HG03439 (cell line): ENCODE data around the gene GLA.
A peak's percentile ranks its signal among the peaks of the same experiment; 100 is the strongest.

Source experiments
- ATAC-seq: cut with Tn5 transposase; IDR thresholded peaks from one replicate; pipeline ENCODE4 v1.9.1; 2021; ENCODE audit warnings: mild to moderate bottlenecking, moderate library complexity; ENCODE audit not compliant: unreplicated experiment

The GLA gene

DNA sequence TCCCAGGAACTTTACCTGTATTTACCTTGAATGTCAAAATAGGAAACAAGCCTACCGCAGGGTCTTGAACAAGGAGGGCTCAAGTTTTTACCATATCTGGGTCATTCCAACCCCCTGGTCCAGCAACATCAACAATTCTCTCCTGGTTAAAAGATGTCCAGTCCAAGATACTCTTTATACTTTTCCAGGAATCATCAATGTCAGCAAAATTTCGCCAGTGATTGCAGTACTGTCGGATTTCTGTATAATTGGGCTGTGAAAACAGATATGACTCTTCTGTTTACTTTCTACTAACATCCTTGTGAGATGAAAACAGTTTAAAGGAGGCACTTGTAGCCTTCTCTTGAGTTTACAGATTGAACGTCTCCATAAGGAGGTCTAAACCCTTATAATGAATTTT lies 9.0 kb downstream of the GLA start:
- ATAC-seq: no peak

GRCh38 chrX:101397779-101398178 lies 9.9 kb downstream of the GLA start:
- no peak for ATAC-seq

DNA sequence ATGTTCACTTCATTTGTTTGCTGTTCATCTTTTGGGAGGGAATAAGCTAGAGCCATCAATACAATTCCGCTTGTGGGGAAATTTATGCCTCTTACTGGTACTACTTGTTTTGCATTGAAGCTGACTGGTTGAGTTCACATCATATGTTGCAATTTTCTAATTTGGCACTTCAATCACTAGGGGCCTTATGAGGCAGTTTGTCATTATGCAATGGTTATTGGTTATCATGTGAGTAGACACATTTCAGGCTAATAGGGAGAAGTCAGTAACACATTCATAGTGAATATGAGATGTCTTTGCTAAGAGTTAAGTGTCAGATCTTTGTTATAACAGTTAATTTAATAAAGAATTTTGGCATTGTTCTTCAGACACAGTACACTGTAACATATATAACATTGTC lies 11.9 kb downstream of the GLA start:
- no peak for ATAC-seq

DNA sequence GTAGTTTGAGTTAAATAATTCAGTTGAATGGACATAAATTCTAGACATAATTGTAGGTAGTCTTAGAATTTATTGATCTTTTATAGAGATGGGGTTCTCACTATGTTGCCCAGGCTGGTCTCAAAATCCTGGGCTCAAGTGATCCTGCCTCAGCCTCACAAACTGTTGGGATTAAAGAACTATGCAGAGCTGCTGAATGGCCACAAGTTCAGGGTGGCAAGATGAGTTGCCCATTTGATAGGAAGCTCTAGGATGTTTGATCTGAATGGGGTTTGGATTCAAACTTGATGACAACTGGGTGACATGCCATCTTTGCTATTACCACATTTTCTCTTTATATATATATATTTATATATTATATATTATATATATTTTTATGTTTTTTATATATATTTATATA lies 13.4 kb downstream of the GLA start:
- no peak for ATAC-seq

GRCh38 chrX:101393530-101394305 lies 14.0 kb downstream of the GLA start:
- ATAC-seq: no peak

DNA sequence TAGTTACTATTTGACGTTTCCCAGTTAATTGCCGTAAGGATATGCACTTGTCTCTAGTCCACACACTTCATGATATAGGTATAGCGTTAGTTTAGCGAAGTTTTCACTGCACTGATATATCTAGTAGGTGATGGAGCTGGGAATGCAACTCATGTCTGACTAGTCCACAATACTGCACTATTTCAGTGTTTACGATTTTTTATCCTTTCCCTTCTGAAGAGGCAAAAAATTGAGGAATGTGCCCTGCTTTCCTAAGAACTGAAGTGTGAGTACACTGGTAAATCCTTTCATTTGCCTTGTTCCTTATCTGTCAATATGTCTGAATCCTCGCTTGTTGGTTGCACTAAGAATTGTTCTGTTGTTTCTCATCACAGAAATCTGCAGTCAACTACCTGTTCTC lies 15.9 kb downstream of the GLA start:
- no peak for ATAC-seq

- peak; percentile 73 for ATAC-seq
Observed at GRCh38 chrX:101390664-101391525, 16.8 kb downstream of the GLA start, which contains the start of gene RPL36A. TSS of gene RPL36A (plus strand) at chrX:101391011. CDS start at chrX:101391044, 33 bp downstream.

DNA sequence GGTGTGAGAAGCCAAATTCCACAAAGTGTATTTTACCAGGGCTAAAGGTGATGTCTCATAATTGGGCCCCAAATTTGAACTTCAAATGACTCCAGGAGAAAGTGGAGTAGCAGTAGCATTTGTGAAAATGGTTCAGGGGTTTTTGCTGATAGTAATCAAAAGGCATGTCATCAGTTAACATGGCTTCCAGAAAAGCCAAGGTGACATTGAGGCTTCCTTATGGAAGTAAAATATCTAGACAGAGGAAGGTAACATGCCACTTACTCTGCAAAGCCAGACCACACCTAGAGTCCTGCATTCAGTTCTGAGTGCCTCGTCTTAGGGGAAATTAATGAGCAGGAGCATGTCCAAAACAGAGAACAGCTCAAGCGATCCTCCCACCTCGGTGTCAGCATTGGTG lies 19.1 kb downstream of the GLA start:
- no peak for ATAC-seq

- no peak for ATAC-seq
Observed at GRCh38 chrX:101386542-101386885, 21.2 kb downstream of the GLA start.

DNA sequence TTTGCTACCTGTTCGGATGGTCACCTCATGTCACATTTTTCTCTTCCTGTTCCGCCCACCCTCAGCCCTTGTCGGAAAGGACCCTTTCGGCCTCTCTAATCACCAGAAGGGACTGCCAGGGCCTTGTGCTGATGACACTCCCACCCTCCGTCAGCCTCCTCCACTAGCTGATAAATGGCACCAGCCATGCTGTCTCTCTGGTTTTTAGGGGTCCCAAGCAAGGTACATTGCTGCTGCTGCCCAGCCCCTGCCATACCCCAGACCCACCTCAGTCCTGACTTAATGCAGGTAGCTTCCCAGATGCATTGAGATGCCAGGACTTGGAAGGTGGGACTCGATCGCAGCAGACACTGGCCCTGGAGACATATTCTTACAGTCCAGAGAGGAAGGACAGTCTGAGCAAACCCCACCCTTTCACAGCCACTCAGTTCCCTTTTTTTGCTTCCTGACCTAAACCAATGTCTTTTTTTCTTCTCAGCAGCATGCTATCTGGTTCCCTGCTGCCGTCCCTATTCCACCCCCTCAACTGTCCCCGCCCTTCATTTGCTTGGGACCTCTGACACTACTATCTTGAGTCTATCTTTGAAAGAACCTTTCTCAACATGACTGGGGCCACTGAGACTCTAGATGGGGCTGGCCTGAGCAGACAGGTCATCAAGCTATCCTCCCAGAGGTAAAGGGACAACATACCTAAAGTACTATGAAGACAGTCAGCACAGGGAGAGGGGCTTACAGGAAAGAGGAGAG lies 21.8 kb downstream of the GLA start, which contains the start of gene BTK:
Gene BTK, minus strand, starts transcription at position 397 of the 747 bp plus-strand sequence. CDS start 10,907 bp downstream, outside the sequence.
- ATAC-seq: peak; percentile 60

DNA sequence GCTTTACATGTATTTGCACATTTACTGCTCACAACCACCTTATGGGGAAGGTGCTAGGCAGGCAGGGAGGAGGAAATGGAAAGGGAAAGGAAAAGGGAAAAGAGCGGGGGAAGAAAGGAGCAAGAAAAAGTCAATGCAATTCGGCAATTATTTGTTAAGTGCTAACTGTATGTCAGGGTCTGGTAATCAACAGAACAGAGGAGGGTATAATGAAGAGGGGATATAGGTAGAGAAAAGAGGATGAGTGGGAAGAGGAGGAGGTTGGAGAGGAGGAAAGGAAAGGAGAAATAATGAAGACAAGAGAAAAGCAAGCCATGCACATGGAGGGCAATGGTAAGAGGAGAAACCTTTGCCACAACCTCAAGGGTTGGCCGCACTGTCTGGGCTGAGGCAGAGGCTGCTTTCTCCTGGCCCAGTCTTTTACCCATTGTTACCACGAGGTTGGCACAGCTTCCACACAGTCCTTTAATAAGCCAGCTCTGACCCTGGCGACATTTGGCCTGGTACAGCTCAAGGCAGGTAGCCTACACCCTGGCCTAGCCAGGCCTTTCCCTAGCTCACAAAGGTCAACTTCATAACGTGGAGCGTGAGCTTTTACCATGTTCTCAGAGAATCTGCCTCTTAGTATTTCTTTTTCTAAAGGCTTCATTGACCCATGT lies 22.6 kb downstream of the GLA start:
- no peak for ATAC-seq

DNA sequence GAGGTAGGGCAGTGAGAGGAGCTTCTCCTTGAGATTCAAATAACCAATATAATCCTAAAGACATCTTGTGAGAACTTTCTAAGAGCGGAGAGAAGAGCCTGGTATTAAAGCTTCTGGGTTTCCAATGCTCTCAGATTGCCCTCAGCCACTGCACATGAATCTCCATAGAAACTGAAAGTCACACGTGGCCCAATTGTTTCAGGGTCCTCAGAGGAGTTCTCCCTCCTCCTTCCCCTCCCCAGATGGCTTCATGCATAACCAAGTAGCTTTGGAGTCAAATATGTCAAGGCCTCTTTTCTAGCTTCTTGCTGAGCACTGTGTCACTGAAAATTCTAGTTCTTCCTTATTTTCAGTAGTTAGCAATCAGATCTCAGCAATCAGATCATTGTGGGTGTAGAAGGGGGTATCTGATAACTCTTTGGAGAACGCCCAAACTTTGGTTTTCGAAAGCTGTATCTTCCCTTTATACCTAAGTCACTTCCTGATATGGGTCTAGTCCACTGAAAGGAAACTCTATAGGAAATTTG lies 24.0 kb downstream of the GLA start:
- ATAC-seq: peak; percentile 70

GRCh38 chrX:101377547-101377946 lies 30.2 kb downstream of the GLA start:
- no peak for ATAC-seq

DNA sequence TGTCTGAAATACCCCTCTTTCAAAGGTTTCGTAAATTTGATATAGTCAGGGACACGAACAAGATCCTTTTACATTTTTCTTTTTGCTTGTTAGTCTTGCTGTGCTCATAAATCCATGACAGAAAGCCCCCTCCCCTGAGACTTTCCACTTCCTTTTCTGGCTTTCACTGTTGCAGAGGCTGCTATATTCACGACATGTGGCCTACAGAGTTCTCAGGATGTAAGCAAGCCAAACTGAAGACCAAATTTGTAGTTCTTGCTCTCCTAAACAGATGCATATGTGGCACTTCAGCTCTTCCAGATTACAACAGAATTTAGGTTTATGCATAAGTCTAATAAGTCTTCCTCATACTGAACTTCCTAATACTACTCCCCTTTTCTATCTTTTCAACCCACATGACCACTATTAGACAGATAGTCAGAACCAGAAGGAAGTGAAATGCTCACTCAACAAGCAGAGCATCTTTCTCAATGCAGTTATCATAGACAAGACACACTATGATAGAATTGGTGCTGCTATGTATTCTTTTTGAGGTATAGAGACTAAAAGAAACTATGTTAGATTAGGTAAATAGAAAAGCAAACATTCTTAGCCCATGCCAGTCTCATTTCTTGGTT lies 36.7 kb downstream of the GLA start:
- ATAC-seq: no peak

GRCh38 chrX:101369687-101370086 lies 38.0 kb downstream of the GLA start:
- no peak for ATAC-seq

- no peak for ATAC-seq
Observed at GRCh38 chrX:101368800-101369199, 38.9 kb downstream of the GLA start.

- no peak for ATAC-seq
Observed at GRCh38 chrX:101365301-101365795, 42.4 kb downstream of the GLA start.

GRCh38 chrX:101362757-101363156 lies 45.0 kb downstream of the GLA start:
- no peak for ATAC-seq

DNA sequence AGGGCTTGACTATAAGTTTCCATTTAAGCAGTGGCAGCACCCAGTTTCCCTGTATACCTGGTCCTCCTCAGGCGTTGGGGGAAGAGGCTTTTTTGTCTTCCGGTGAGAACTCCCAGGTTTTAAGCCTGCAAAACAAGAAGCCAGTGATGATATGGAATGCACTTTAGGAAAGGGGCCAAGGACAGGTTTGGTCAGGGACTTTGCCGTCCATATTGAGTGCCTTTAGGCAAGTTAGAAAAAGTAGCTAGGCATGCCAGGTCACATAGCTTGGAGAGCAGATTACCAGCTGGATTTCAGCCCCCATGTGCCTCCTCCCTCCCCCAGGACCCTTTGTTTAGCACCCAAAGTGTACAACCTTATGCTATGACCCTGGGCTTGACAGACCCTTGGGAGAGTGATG lies 45.6 kb downstream of the GLA start:
- ATAC-seq: no peak

DNA sequence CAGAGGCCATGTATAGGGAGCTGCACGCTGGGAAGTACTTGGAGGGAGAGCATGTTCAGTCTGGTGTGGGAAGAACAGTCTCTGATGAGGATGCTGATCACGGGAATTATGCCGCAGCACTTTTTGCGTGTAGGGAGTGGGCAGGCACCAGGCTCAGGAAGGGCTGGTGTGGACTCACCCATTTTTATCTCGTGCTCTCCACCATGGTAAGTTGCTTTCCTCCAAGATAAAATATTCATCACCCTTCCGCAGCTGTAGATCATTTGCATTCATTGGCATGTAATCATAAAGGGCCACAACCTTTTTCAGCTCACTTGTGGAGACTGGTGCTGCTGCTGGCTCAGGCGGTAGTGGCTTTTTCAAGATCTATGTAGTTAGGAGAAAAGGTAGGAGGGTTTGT lies 47.3 kb downstream of the GLA start:
- no peak for ATAC-seq
